ENCODE results near the gene PTPRK.

Gene PTPRK

GRCh38 chr6:128172752-128173682 is 347.4 kb downstream of the PTPRK start:
- no peak for DNase-seq

- no peak for DNase-seq
These were observed 348.3 kb downstream of the PTPRK start for GRCh38 chr6:128172081-128172480.

GRCh38 chr6:128171182-128171581 is 349.2 kb downstream of the PTPRK start:
- DNase-seq = no peak

GRCh38 chr6:128168244-128168643 is 352.2 kb downstream of the PTPRK start:
- no peak for DNase-seq

- no peak for DNase-seq
These were observed 352.8 kb downstream of the PTPRK start for GRCh38 chr6:128167552-128167951.

GRCh38 chr6:128164254-128164653 is 356.1 kb downstream of the PTPRK start:
- DNase-seq = no peak

GRCh38 chr6:128162423-128162822 is 358.0 kb downstream of the PTPRK start:
- DNase-seq = no peak

GRCh38 chr6:128161839-128162238 is 358.6 kb downstream of the PTPRK start:
- peak; percentile 43 for DNase-seq

GRCh38 chr6:128161263-128161662 is 359.1 kb downstream of the PTPRK start:
- no peak for DNase-seq

- DNase-seq = no peak
These were observed 361.9 kb downstream of the PTPRK start for GRCh38 chr6:128158496-128158895.

- DNase-seq = no peak
These were observed 363.9 kb downstream of the PTPRK start for GRCh38 chr6:128156321-128157111.

- no peak for DNase-seq
These were observed 364.6 kb downstream of the PTPRK start for GRCh38 chr6:128155826-128156225.

- DNase-seq = no peak
These were observed 367.8 kb downstream of the PTPRK start for GRCh38 chr6:128152551-128152950.

GRCh38 chr6:128150376-128150775 is 370.0 kb downstream of the PTPRK start:
- no peak for DNase-seq

GRCh38 chr6:128149796-128150195 is 370.6 kb downstream of the PTPRK start:
- DNase-seq = no peak

- no peak for DNase-seq
These were observed 376.1 kb downstream of the PTPRK start for GRCh38 chr6:128144320-128144719.

- no peak for DNase-seq
These were observed 378.5 kb downstream of the PTPRK start for GRCh38 chr6:128141932-128142331.

- DNase-seq = no peak
These were observed 380.9 kb downstream of the PTPRK start for GRCh38 chr6:128139519-128139918.

GRCh38 chr6:128138694-128139093 is 381.7 kb downstream of the PTPRK start:
- DNase-seq = no peak

- DNase-seq = no peak
These were observed 385.1 kb downstream of the PTPRK start for GRCh38 chr6:128135325-128135724.

- DNase-seq = no peak
These were observed 388.8 kb downstream of the PTPRK start for GRCh38 chr6:128131566-128131965.

- DNase-seq = no peak
These were observed 389.4 kb downstream of the PTPRK start for GRCh38 chr6:128131036-128131435.

- no peak for DNase-seq
These were observed 390.7 kb downstream of the PTPRK start for GRCh38 chr6:128129679-128130078.

- no peak for DNase-seq
These were observed 392.7 kb downstream of the PTPRK start for GRCh38 chr6:128127650-128128049.

Measured in NCI-H1105 treated with DMSO at 0.1 percent for 48 hours (cell line).